Stimulated activated naive CD4-positive, alpha-beta T cell treated with Interleukin-2 at 50 U/mL for 16 hours (primary cell): ENCODE measurements around the gene NDUFAF7.
A peak's percentile ranks its signal among the peaks of the same experiment; 100 is the strongest.
"Not testable (repeated sequence)": the region's sequence is repeated elsewhere in the genome, so short reads cannot be mapped to it uniquely, and the experiment has no call there.

Experiments
- DNase-seq: peaks from one replicate; lab custom pipeline; 2025; lab: John Stamatoyannopoulos, UW

The NDUFAF7 gene

DNA sequence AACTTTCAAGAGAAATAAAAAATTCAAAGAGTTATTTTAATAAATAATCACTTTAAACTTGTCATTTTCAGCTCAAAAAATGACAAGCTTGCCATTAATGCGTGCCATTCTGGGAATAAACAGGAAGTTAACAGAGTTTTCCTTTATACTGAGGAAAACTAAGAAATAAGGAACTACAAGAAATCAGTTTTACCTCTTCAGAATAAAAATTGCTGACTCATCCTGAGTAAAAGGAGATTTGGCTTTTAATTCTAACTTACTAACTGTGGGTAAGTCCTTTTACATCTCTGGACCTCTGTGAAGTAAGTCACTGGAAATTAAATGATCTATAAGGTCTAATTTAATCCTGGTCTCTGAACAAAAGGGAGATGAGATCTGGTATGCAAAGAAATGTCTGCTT is 16.2 kb upstream of the NDUFAF7 start:
- DNase-seq: no peak

DNA sequence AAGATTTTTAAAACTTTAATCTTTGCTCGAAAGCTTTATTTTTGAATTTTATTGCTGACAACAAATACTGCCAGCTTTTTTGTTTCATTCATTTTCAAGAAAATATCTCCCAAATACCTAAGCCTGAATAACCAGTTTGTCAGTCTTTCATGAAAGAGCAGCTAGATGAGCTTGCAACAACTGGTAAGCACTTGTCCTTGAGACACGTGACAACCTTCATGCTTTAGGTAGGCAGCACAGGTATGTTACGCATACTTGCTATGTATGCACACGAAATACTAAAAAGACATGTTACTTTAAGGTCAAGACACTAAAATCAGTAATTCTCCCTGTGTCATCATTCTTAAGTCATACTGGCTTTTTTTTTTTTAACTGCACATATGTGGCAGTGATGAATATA is 12.4 kb upstream of the NDUFAF7 start:
- DNase-seq: no peak

DNA sequence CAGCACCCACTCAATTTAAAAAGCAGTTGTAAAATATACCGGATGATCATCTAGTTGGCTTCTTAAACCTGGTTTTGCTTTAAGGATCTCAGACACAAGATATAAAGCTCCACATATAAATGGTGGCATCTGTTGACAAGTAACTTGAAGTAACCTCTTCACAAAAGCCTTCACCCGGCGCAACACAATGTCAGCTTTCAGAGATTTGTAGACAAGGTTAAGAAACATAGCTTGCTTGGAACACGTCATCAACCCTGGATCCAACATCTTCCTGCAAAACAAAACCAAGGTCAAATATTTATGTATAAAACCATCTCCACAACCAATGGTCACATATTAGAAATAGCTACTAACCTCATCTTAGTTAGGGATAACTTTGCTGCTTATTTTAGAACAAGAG is 8.3 kb upstream of the NDUFAF7 start:
- no peak for DNase-seq

DNA sequence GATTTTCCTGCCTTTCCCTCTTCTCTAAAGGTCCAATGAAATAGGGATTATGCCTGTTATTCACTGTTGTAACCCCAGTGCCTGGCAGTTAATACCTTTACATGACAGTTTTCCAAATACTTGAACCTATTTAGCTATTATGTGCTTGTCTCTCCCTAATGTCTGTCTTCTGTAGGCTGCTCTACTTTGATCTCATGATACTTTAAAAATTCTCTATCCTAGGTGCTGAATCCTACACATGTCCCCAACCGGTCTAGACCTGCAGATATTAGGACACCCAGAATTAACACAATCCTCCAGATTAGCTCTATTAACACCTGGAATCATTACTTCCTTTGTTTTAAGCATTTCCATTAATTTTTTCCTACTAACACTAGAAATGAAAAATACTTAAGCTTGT is 7.4 kb upstream of the NDUFAF7 start:
- no peak for DNase-seq

DNA sequence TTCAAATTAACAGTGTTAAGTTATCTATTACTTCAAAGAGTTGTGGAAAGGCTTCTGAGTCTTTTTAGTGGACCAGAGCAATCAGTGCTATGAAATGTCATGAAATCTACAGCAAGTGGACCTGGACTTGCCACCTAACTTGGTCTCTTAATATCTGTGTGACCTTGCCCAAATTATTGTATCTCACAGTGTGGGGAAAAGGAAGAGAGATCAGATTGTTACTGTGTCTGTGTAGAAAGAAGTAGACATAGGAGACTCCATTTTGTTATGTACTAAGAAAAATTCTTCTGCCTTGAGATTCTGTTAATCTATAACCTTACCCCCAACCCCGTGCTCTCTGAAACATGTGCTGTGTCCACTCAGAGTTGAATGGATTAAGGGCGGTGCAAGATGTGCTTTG is 6.3 kb upstream of the NDUFAF7 start:
- not testable (repeated sequence) for DNase-seq

DNA sequence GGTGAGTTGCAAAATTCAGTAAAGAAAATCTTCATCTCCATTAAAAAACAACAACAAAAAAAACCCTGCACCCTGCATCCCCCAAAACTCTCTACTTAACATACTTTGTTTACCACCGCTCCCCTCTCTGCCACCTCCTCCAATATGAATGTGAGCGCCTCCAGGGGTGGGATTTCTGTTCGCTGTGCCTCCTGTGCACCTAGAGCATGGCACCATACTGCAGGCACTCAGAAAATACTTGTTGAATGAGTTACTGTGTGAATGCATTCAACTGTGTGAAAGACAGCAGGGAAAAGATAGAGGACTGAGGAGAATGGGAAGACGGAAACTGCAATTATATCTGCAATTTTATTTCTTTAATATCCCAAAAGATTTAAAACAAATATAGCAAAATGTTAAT is 4.6 kb upstream of the NDUFAF7 start:
- DNase-seq: no peak

DNA sequence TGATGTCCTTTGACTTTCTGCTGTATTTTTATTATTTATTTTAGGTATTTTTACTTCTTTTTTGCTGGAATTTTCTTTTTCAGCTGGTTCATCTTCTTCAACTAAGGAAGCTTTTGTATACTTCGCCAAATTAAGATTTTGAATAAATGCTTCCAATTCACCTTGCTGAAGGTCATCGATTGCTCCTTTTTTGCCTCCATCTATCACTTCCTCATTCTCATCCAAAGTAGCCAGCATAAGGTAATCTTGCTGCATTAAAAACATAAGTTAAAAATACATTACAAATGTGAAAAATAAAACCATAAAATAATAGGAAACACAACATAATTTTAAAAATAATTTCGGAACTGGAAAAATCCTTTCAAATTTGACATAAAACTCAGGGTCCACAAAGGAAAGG is 2.7 kb upstream of the NDUFAF7 start:
- DNase-seq: no peak

DNA sequence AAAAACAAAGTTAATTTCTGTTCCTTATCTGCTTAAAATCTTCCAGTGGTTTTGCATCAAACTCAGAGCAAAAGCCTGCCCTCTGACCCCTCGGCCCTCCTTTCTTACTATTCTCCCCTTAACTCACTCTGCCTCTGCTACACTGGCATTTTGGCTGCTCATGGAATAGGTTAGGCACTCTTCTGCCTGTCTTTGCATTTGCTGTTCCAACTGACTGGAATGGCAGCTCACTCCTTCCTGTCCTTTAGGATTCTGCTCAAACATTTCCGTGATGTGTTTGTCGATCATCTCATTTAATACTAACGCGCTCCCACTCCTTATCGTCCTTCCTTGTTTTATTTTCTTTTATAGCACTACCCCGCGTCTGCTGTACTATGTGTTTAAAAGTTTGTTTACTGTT is 877 bp upstream of the NDUFAF7 start:
- DNase-seq: no peak

DNA sequence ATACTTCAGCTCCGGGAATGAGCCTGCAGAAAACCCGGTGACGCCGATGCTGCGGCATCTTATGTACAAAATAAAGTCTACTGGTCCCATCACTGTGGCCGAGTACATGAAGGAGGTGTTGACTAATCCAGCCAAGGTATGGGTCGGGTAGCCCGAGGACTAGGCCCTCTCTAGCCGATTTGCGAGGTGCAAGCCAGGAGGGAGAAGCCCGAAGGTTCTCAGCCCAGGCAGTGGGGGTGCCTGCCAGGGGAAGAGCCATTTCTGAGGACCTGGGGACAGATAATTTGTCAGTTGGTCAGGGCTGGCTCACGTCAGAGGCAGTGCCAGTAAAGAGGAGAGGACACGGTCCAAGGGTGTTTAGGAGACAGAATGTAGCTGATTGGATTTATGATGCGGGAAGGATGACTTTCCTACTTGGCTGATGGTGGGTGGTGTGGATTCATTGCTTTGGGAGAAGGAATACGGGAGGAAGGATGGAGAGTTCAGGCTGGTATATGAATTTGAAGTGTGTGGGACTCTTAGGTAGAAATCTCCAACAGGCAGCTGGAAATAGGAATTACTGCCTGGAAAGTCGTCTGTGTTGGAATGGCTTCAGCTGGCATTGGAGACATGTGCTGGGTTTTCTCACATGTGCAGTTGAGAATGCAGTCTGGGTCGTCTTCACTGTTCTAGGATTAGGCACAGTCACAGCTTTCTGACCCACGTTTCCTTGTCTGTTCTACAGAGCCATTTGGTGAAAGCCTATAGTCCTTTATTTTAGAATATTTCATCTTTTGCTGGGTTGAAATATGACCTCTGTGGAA is 874 bp downstream of the NDUFAF7 start:
- peak; percentile 28 for DNase-seq

DNA sequence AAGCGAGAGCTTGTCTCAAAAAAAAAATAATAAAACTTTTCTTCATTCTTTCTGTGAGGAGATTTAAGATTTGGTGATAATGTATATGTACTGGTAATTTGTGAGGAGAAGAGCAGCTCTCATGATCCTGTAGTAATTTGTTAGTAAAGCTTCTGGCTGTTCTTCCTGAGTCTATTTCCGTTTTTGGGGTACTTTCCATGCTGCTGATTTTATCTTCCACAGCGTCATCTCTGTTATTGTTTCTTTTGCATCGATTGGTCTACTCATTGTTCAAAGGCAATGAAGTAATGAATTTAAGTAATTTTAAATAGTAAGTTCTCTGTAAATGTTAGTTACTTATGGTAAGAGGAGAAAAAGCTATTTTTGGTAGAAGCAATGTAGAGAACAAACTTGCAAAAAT is 12.0 kb downstream of the NDUFAF7 start:
- DNase-seq: no peak

DNA sequence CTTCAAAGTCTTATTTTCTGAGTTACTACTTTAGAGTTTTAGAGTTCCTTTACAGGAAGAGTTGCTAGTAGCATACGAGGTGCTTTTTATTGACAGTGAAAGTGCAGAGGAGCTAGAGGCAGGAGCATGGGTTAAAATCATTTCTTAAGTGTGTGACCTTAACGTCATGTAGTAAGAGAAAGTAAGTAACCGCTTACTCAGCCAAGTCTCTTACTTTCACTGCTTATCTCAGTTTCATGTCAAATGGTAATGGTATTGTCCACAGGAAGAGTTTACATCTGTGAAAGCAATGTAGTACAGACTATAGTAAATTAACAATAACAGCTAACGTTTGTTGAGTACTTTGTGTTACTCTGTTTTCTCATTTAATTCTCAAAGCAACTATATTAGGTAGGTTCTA is 12.6 kb downstream of the NDUFAF7 start:
- no peak for DNase-seq

DNA sequence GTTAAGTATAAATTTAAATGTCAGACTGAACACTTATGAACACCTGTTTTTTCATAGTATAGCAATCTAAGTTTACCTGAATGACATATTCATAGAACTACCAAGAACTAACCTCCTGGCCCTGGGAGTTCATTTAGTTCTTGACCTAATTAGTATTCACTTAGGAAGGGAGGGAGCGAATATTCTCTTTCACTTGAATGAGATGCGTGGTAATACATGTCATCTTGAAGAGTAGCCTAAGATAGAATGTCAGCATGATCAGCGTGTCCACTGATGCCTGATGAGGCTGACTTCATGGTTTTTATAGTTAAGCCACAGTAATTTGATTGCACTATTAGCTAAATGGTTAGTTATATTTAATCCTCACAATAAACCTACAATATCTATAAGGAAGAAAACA is 13.3 kb downstream of the NDUFAF7 start:
- DNase-seq: no peak

DNA sequence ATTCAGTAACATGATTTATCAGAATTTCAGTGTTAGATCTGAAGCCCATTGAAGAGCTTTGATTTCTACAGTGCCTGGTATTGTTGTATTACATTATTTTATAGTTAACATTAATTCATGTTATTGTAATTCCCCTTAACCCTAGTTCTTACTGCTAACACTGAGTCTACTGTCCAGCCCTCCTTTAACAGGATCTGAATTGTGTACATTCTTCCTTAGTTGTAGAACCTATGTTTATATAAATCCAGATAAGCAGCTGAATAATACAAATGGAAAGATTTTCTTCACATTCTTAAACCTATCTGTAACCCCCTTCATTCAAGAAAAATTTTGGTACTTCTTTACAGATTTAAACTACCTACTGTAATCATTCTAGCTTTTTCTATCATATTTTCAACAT is 14.7 kb downstream of the NDUFAF7 start:
- no peak for DNase-seq

DNA sequence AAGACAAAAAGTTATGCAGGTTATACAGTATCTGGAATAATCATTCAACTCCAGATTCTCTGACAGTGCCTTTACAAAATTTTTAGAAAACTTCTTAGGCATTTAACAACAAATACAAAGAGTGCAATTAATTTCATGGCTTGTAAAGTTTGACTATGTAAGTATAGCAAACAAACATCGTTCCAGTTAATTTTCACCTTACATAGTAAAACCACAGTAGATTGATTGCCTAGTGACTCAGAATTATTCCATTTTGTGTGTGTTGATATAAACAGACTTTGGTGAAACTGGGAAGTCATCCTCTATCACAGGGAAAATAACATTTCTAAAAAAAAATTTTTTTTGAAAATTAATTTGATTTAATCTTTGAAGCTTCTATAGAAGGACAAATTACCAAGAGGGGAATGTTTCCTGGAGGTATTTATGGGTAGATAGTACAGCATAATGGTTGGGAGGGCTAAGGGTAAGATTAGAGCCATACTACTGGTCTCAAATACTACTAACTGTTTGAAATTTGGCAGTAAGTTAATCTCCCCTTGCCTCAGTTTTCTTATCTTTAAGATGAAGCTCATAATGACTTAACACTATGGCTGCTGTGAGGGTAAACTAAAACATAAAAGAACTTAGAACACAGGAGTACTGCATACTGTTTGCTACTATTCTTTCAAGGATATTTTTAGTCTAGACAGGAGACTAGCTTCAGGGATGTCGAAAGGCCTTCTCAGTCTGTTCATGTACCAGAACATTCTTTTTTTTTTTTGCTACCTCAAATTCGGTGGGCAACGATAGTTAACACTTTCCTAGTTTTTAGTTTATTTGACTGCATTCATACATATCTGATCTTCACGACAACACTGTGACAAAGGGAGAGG is 19.6 kb downstream of the NDUFAF7 start:
- DNase-seq: no peak

DNA sequence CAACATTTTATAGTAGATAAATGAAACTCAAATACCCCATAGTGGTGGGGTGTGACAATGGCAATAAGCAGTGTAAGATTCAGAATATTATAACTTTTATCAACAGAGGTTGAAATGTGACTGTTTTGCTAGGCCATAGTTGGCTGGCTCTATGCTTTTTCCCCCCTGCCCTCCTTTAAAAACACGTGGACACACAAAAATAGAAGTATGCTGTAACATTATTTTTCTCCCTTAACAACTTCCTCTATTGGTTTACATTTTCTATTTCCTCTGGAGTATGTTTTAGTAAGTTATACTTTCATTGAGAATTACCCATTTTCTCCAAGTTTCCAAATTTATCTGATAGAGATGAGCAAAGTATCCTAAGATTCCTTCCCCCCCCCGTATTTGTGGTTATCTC is 31.1 kb downstream of the NDUFAF7 start:
- DNase-seq: no peak

DNA sequence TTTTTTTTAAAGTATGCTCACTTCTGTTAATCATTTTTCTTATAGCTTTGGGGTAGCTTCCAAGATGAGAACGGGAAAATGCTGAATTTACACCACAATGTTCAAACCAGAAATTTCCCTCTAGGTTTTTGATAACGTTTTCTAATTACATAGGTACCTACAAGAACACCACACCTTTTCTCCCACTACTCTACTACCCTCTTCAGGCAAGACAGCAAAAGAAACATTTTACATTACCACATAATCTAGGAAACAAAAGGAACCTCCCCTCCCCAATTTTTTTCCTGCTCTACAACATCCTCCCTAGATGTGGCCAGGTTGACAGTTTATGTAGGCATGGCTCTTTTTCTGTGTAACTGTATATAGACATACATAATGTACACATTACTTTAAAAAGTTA is 32.4 kb downstream of the NDUFAF7 start:
- no peak for DNase-seq

DNA sequence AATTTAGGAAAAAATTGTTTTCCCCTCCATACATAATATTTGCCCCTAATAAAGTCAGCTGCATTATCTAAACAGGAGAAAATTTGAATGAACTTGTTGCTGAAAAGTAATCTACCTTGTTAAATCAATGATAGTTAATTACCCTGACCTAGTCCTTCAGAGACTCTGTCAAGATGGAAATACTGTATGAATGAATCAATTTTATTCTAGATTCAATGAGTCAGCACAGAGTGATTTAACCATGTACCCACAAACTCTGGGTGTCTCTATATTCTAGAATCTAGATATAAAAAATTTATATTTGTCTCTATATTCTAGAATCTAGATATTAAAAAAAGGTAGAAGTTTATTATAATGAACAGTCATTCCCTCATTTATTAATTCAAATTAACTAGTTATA is 36.2 kb downstream of the NDUFAF7 start:
- no peak for DNase-seq

DNA sequence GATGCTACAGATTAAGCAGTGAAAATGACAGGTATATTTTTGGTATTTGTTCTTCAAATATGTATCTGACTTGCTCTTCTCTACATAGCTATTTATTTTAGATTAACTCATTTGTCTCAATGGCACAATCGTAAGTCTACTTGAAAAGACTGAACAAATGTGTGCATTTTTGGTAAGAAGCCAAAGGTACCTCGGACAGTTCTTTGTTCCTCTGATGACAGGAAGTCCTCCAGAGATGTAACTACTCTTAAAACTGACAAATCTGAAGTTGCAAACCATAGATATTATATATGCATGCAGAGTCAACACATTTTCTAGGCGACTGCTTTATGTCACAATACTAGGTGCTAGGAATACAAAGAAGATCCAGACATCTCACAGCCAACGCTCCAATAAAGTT is 36.7 kb downstream of the NDUFAF7 start:
- DNase-seq: no peak

DNA sequence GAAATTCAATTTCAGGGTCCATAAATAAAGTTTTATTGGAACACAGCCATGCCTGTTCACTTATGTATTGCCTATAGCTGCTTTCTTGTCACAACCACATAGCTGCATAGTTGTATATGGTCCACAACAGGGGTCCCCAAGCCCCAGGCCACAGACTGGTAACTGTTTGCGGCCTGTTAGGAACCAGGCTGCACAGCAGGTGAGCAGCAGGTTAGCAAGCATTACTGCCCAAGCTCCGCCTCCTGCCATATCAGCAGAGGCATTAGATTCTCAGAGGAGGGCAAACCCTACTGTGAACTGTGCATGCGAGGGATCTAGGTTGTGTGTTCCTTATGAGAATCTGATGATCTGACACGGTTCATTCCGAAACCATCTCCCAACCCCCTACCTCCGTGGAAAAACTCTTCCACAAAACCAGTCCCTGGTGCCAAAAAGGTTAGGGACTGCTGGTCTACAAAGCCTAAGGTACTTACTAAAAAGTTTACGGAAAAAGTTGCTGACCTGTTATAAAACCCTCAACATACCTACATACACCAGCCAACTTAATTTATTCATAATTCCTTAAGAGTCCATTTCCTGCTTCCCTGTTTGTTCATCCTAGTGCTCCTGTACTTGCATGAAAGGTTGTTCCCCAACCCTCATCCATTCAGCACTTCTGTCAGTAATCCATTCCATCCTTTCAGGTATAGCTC is 40.1 kb downstream of the NDUFAF7 start:
- no peak for DNase-seq

DNA sequence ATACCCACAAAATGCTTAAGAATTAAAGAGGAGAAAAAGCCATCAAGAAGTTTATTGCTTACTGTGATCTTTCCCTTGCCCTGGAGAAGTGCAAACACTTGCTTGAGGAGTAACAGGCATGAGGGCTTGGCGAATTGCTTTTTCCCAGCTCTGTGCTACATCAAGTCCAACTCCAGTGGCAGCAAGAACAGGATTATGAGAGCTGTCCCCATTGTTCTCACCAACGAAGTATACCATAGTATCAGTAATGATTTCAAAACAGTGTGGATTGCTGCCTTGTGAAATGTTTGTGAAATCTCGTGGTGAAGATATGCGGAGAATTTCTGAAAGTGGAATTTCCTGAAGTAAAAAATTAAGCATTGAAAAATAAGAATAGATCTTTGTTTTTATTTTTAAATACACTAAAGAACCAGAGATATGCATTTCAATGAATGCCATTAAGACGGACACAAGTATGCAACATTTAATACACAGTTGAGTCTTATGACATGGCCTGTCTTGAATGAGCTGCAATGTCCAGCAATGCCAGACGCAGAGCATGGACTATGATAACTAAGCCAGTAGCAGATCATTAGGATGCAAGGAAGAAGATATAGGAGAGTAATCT is 43.0 kb downstream of the NDUFAF7 start:
- DNase-seq: no peak

DNA sequence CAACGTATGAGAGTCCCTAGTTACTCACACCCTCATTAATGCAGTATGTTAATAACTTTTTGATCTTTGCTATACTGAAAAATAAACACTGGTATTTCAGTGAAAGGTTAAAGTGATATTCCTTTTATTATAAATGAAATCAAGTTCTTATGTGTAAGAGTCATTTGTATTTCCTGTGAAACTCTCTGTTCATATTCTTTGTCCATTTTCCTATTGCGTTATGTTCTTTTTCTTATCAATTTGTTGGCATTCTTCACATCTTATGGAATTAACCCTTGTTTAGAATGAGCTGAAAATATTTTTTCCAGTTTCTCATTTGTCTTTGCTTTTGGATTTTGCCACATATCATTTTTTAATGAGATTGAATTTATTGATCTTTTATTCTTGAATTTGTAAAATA is 44.8 kb downstream of the NDUFAF7 start:
- no peak for DNase-seq

DNA sequence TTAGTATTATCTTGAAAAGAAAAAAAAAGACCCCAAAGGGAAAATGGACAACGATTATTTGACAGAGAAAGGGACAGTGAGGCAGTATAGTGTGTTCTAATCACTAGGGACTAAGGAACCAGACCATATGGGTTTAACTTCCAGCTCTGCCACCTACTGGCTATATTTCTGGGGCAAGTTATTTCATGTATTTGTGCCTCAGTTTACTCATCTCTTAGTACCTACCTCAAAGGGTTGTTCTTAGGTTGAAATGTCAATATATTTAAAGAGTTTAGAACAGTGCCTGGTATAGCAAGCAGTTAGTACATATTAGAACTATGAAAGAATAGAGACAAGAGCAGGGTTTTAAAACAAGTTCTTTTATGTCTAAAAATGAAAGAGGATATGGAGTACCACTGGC is 50.5 kb downstream of the NDUFAF7 start:
- DNase-seq: no peak
